ENCODE results near the gene ZNF169.

DNA sequence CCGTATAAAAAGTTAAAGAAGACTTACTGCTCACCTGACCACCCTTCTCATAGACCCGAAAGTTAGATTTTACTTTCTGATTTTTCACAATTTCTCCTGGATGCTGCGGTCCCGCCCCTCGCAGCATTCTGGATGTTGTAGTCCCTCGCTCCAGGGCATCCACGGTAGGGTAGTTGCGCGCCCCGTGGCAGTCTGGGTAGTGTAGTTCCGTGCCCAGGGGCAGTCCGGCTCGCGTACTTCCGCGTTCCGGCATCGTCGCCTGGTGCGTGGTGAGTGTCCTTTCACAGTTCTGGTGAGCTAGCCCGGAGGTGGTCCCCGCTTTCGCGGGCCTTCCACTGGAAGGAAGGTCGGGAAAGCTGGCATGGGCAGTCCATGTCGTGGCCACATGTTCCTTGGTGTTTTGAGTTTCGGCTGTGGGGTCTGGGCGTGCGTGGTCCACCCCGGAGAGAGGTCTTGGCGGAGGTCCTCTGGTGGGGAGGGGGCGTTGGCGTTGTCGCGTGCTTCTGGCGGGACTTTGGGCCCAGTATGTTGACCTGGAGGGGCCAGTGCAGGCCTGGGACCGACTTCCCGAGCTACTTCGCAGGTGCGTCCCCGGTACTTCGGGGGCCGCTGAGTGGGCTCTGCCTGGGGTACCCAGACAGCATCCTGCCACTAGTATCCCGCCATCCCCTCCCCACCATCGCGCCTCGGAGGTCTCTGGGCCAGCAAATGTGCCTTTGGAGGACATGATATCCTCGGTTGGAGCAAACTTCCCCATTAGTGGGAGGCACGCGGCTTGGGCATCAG is at the start of gene ZNF169:
- TF ChIP-seq, protein P1, sequence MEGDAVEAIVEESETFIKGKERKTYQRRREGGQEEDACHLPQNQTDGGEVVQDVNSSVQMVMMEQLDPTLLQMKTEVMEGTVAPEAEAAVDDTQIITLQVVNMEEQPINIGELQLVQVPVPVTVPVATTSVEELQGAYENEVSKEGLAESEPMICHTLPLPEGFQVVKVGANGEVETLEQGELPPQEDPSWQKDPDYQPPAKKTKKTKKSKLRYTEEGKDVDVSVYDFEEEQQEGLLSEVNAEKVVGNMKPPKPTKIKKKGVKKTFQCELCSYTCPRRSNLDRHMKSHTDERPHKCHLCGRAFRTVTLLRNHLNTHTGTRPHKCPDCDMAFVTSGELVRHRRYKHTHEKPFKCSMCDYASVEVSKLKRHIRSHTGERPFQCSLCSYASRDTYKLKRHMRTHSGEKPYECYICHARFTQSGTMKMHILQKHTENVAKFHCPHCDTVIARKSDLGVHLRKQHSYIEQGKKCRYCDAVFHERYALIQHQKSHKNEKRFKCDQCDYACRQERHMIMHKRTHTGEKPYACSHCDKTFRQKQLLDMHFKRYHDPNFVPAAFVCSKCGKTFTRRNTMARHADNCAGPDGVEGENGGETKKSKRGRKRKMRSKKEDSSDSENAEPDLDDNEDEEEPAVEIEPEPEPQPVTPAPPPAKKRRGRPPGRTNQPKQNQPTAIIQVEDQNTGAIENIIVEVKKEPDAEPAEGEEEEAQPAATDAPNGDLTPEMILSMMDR (conservative IDR thresholded peaks at IDR 0.05 in 1 of 2, IDR thresholded peaks at IDR 0.05 in 1 of 2; ENCODE audit: low read depth in 1 of 2, low read length in 2 of 2) = no peak
- no peak for TF ChIP-seq EZH2 (IDR thresholded peaks at IDR 0.05; ENCODE audit: low read length, missing control alignments)
